Natural killer cell (primary cell): Measurements from ENCODE around the gene CEP83. TPM values are rescaled to one million over a fixed set of nuclear protein-coding genes. Genes with fewer than 3 reads are reported as not detected.

Source experiments
- ATAC-seq, 3 donors: fragments of 150-1000 bp in 2 of 3; fragments of 200-7000 bp in 1 of 3; cut with Tn5 transposase; 1 replicate in 1 of 3; 2 replicates in 2 of 3; pipeline ENCODE4 v1.10.0; 2021; ENCODE audit warnings: mild to moderate bottlenecking in 2 of 3, moderate library complexity in 2 of 3
- DNase-seq, 2 donors: peaks; one replicate each; pipeline versions ENCODE4 v3.0.0 to v3.0.0-alpha.2; 2013 to 2021; ENCODE audit warnings: mixed read lengths in 1 of 2
- H3K27ac ChIP-seq: one replicate; pipeline ENCODE4 v1.5.1; 2013; ENCODE audit warnings: mild to moderate bottlenecking, low read length
- H3K27me3 ChIP-seq: one replicate; pipeline ENCODE4 v1.6.1; 2013; ENCODE audit warnings: low read length; ENCODE audit not compliant: control insufficient read depth, insufficient read depth
- H3K36me3 ChIP-seq: one replicate; pipeline ENCODE4 v1.6.1; 2013; ENCODE audit warnings: low read length; ENCODE audit not compliant: control insufficient read depth, insufficient read depth
- H3K4me1 ChIP-seq: one replicate; pipeline ENCODE4 v1.6.1; 2013; ENCODE audit warnings: low read length; ENCODE audit not compliant: control insufficient read depth, insufficient read depth
- H3K4me3 ChIP-seq: one replicate; pipeline ENCODE4 v1.5.1; 2013; ENCODE audit warnings: low read length
- H3K9me3 ChIP-seq: one replicate; pipeline ENCODE4 v1.6.1; 2013; ENCODE audit warnings: low read length; ENCODE audit not compliant: control insufficient read depth, insufficient read depth
- H3K27ac Mint-ChIP-seq, 2 donors: one replicate each; pipeline ENCODE4 v1.8.0; 2022; ENCODE audit warnings: mild to moderate bottlenecking in 2 of 2, mixed read lengths in 2 of 2, moderate library complexity in 1 of 2
- H3K27me3 Mint-ChIP-seq, 2 donors: one replicate each; pipeline ENCODE4 v1.8.0; 2022; ENCODE audit warnings: low read depth in 2 of 2, mixed read lengths in 2 of 2
- H3K36me3 Mint-ChIP-seq: one replicate; pipeline ENCODE4 v1.8.0; 2022; ENCODE audit warnings: mixed read lengths
- H3K4me1 Mint-ChIP-seq, 2 donors: one replicate each; pipeline ENCODE4 v1.8.0; 2022; ENCODE audit warnings: mixed read lengths in 2 of 2
- H3K4me3 Mint-ChIP-seq: one replicate; pipeline ENCODE4 v1.8.0; 2022; ENCODE audit warnings: mild to moderate bottlenecking, moderate library complexity, mixed read lengths
- H3K9me3 Mint-ChIP-seq, 2 donors: one replicate each; pipeline ENCODE4 v1.8.0; 2022; ENCODE audit warnings: mixed read lengths in 2 of 2
- WGBS: methylation state at CpG from one replicate; pipeline ENCODE4 v1.1.7; 2013; ENCODE audit warnings: missing lambda C conversion rate; ENCODE audit not compliant: insufficient coverage; 5-methylcytosine and 5-hydroxymethylcytosine counted together
- intact Hi-C: fragments of 100-400 bp; cut with micrococcal nuclease; formaldehyde crosslinking; loops from one replicate; pipeline ENCODE4 v1.14.2; 2022
- total RNA-seq, 4 donors: library from RNA; stranded (reverse); fragments of 120-200 nt in 1 of 4; gene quantifications; one replicate each; pipeline versions ENCODE4 v1.2.3 to v1.2.4, GENCODE V29; 2013 to 2022
- TF ChIP-seq, protein P1 (sequence below): fragments of 200-600 bp; IDR thresholded peaks from one replicate; pipeline ENCODE4 v1.8.0; 2022; ENCODE audit warnings: antibody characterized with exemption

The CEP83 gene
- total RNA-seq, 3 donors from 2014 or later (not counting 1 experiment from before 2014, with no cell fraction given): 13.3 to 19.3 (median 15.2) TPM

DNA sequence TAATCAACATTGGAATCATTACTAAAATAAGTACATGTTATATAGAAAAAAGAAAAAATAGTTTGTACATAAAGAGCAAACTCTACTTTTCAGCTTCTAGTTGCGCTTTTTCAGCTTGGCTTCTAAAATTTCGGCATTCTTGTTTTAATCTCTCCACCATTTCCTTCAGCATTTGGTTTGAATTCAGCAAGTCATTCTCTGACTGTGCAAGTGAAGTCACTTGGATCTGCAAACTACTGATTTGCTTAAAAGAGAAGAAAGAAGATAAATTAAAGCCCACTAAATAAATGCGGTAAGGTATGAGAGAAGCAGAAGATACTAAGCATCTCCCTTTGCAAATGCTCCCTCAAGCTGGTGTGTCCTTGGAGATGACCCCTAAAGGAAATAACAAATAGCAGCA is 126.3 kb downstream of the CEP83 start:
- 64% methylated on average over 3 of the region's 3 CpGs for WGBS
- DNase-seq (no peak), ATAC-seq (no peak)
- H3K27me3 ChIP-seq: no peaks in the 10 kb centered on the region
- Mint-ChIP-seq H3K27ac (no peak overlapping the region), H3K4me1 (no peaks in the 10 kb centered on the region), H3K9me3 (no peaks in the 10 kb centered on the region), H3K4me3 (no peak overlapping the region), H3K27me3 (no peaks in the 10 kb centered on the region), H3K36me3 (peaks cover 3% of the 10 kb centered on the region)
- H3K9me3 ChIP-seq: no peaks in the 10 kb centered on the region
- no peak overlapping the region for H3K4me3 ChIP-seq
- intact Hi-C loops: no loop called here
- H3K4me1 ChIP-seq: no peaks in the 10 kb centered on the region
- no peak overlapping the region for H3K27ac ChIP-seq
- peaks cover 5% of the 10 kb centered on the region for H3K36me3 ChIP-seq
- TF ChIP-seq, protein P1, sequence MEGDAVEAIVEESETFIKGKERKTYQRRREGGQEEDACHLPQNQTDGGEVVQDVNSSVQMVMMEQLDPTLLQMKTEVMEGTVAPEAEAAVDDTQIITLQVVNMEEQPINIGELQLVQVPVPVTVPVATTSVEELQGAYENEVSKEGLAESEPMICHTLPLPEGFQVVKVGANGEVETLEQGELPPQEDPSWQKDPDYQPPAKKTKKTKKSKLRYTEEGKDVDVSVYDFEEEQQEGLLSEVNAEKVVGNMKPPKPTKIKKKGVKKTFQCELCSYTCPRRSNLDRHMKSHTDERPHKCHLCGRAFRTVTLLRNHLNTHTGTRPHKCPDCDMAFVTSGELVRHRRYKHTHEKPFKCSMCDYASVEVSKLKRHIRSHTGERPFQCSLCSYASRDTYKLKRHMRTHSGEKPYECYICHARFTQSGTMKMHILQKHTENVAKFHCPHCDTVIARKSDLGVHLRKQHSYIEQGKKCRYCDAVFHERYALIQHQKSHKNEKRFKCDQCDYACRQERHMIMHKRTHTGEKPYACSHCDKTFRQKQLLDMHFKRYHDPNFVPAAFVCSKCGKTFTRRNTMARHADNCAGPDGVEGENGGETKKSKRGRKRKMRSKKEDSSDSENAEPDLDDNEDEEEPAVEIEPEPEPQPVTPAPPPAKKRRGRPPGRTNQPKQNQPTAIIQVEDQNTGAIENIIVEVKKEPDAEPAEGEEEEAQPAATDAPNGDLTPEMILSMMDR: no peak

DNA sequence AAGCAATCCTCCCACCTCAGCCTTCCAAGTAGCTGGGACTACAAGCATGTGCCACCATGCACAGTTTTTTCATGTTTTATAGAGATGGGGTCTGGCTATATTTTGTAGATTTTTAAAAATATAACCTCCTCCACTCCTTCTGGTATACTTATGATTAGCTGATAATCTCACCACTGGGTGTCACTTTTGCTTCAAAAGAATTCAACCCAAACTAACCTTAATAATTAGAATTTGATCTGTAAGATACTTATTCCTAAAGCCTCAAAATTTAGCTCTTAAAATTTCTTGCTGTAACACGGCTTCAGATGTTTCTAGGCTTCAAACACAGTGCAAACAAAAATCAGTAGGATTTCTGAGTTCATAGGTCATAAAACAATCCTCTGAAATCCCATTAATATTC is 130.3 kb downstream of the CEP83 start:
- H3K36me3 ChIP-seq: peaks cover 10% of the 10 kb centered on the region
- intact Hi-C loops: no loop called here
- H3K36me3 Mint-ChIP-seq: peaks cover 13% of the 10 kb centered on the region
- ATAC-seq (no peak), DNase-seq (no peak)
- H3K4me3 ChIP-seq: no peak overlapping the region
- no peak overlapping the region for H3K27ac Mint-ChIP-seq
- no peaks in the 10 kb centered on the region for H3K9me3 Mint-ChIP-seq
- H3K4me1 ChIP-seq: no peaks in the 10 kb centered on the region
- H3K27me3 ChIP-seq: no peaks in the 10 kb centered on the region
- no peak overlapping the region for H3K4me3 Mint-ChIP-seq
- 100% methylated on average over 1 of the region's 1 CpG for WGBS
- no peaks in the 10 kb centered on the region for H3K9me3 ChIP-seq
- no peaks in the 10 kb centered on the region for H3K4me1 Mint-ChIP-seq
- TF ChIP-seq, protein P1: no peak
- H3K27ac ChIP-seq: no peak overlapping the region
- no peaks in the 10 kb centered on the region for H3K27me3 Mint-ChIP-seq

DNA sequence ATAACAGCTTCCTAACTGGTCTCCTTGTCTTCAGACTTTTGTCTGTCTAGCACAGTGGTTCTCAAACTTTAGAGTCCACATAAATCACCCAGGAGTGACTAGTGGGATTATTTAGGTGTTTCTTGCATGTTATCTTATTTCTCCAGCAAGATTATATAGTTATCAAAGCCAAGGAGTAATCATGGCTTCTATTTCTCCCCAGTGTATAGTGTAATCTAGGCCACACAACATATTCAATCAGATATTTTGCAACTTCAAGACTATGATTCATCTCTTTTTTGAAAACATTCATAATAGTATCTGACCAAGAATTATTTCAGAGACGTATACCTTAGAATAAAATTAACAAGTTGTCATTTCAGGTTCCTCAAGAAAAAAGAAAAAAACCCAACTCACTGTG is 131.9 kb downstream of the CEP83 start:
- no peak for ATAC-seq
- intact Hi-C loops: no loop called here
- no peaks in the 10 kb centered on the region for H3K4me1 Mint-ChIP-seq

DNA sequence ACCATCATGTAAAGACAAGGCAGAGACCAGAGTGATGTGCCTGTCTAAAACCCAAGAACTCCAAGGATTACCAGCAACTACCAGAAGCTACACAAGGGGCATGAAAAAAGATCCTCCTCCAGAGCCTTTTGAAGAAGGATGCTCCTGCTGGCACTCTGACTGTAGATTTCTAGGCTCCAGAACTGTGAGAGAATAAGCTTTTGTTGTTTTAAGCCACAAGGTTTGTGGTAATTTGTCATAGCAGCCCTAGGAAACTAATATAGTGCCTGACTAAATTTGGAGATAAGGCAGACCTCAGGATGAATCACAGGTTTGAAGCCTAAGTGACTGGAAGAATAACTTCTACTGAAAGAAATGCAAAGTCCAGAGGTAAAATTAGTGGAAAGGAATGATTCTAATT is 132.9 kb downstream of the CEP83 start:
- ATAC-seq: no peak
- no peak overlapping the region for H3K4me3 ChIP-seq
- H3K4me1 Mint-ChIP-seq: no peaks in the 10 kb centered on the region
- no peak overlapping the region for H3K27ac ChIP-seq
- peaks cover 10% of the 10 kb centered on the region for H3K36me3 ChIP-seq
- H3K27ac Mint-ChIP-seq: no peak overlapping the region
- no peaks in the 10 kb centered on the region for H3K9me3 Mint-ChIP-seq
- no peaks in the 10 kb centered on the region for H3K27me3 Mint-ChIP-seq
- H3K36me3 Mint-ChIP-seq: peaks cover 18% of the 10 kb centered on the region
- no peaks in the 10 kb centered on the region for H3K9me3 ChIP-seq
- no peaks in the 10 kb centered on the region for H3K27me3 ChIP-seq
- no peaks in the 10 kb centered on the region for H3K4me1 ChIP-seq
- intact Hi-C loops: no loop called here
- no peak for DNase-seq
- TF ChIP-seq, protein P1: no peak
- H3K4me3 Mint-ChIP-seq: no peak overlapping the region

More for the DNA sequence above, 131.9 kb downstream of the CEP83 start:
- H3K9me3 Mint-ChIP-seq: no peaks in the 10 kb centered on the region
- DNase-seq: no peak
- Histone ChIP-seq H3K9me3 (no peaks in the 10 kb centered on the region), H3K27me3 (no peaks in the 10 kb centered on the region), H3K27ac (no peak overlapping the region), H3K4me1 (no peaks in the 10 kb centered on the region), H3K4me3 (no peak overlapping the region), H3K36me3 (peaks cover 10% of the 10 kb centered on the region)
- TF ChIP-seq, protein P1: no peak
- H3K36me3 Mint-ChIP-seq: peaks cover 18% of the 10 kb centered on the region
- WGBS: no CpG with 5 or more reads among the region's 1 CpG
- no peaks in the 10 kb centered on the region for H3K27me3 Mint-ChIP-seq
- H3K27ac Mint-ChIP-seq: no peak overlapping the region
- H3K4me3 Mint-ChIP-seq: no peak overlapping the region
